Measurements from ENCODE around the gene CHCHD3.
A peak's percentile ranks its signal among the peaks of the same experiment; 100 is the strongest.
"Not testable (repeated sequence)": the region's sequence is repeated elsewhere in the genome, so short reads cannot be mapped to it uniquely, and the experiment has no call there.

The CHCHD3 gene

DNA sequence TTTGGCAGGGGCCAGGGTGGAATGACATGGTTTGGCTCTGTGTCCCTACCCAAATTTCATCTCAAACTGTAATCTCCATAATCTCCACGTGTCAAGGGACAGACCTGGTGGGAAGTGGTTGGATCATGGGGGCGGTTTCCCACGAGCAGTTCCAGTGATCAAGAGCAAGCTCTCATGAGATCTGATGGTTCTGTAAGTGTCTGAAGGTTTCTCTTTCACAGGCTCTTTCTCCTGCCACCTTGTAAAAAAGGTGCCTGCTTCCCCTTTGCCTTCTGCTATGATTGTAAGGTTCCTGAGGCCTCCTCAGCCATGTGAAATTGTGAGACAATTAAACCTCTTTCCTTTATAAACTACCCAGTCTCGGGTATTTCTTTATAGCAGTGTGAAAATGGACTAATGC, 188.3 kb downstream of the CHCHD3 start:
- Mint-ChIP-seq H3K27ac (ENCODE audit: low read depth) (no peak overlapping the region), H3K36me3 (ENCODE audit: insufficient read depth) (no peaks in the 10 kb centered on the region), H3K27me3 (no peaks in the 10 kb centered on the region), H3K9me3 (no peaks in the 10 kb centered on the region), H3K4me1 (no peaks in the 10 kb centered on the region), H3K4me3 (no peak overlapping the region)
- DNase-seq (ENCODE audit: low spot score in 2 of 2) (no peak), ATAC-seq (replicated peaks; ENCODE audit: extremely low read depth, poor library complexity, severe bottlenecking) (no peak)

DNA sequence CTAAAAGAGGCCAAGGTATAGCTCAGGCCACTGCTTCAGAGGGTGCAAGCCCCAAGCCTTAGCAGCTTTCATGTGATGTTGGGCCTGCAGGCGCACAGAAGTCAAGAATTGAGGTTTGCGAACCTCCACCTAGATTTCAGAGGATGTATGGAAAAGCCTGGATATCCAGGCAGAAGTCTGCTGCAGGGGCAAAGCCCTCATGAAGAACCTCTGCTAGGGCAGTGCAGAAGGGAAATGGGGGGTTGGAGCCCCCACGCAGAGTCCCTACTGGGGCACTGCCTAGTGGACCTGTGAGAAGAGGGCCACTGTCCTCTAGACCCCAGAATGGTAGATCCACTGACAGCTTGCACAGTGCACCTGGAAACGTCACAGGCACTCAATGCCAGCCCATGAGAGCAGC, 189.1 kb downstream of the CHCHD3 start:
- not testable (repeated sequence) for H3K9me3 Mint-ChIP-seq; H3K27me3 Mint-ChIP-seq; H3K4me3 Mint-ChIP-seq; H3K36me3 Mint-ChIP-seq (ENCODE audit: insufficient read depth); DNase-seq (ENCODE audit: low spot score in 2 of 2); H3K4me1 Mint-ChIP-seq; ATAC-seq (replicated peaks; ENCODE audit: extremely low read depth, poor library complexity, severe bottlenecking); H3K27ac Mint-ChIP-seq (ENCODE audit: low read depth)

DNA sequence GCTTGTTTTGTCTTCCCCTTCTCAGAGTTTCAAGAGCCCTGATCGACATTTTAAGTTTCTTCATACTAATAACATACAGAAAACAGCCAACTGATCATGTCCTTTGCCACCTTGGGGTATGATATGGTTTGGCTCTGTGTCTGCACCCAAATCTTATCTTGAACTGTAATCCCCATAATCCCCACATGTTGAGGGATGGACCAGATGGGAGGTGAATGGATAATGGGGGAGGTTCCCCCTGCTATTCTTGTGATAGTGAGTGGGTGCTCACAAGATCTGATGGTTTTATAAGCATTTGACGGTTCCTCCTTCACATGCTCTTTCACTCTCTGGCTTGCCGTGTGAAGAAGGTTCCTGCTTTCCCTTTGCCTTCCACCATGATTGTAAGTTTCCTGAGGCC, 190.3 kb downstream of the CHCHD3 start:
- DNase-seq (ENCODE audit: low spot score in 2 of 2) = no peak
- no peak for ATAC-seq (replicated peaks; ENCODE audit: extremely low read depth, poor library complexity, severe bottlenecking)
- Mint-ChIP-seq H3K4me1 (no peaks in the 10 kb centered on the region), H3K27me3 (no peaks in the 10 kb centered on the region), H3K27ac (ENCODE audit: low read depth) (no peak overlapping the region), H3K36me3 (ENCODE audit: insufficient read depth) (no peaks in the 10 kb centered on the region), H3K4me3 (no peak overlapping the region), H3K9me3 (no peaks in the 10 kb centered on the region)

DNA sequence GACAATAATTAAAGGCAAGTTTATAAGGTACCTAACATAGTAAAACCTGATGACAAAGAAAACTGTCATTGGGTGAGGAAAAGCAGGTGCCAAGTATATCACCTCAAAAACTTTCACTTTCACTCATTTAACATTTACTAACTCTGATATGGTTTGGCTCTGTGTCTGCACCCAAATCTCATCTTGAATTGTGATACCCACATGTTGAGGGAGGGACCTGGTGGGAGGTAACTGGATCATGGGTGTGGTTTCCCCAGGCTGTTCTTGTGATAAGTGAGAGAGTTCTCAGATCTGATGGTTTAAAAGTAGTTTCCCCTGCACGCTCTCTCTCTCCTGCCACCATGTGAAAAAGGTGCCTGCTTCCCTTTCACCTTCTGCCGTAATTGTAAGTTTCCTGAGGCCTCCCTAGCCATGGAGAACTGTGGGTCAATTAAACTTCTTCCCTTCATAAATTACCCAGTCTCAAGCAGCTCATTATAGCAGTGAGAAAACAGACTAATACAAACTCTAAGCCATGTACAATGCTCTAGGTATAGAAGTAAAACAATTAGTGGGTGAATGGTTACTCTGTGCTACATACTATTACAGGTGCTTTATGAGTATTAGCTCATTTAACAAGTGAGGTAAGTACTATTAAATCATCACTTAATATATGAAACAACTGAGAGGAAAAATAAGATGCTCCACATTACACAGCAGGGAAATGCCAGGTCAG, 199.0 kb downstream of the CHCHD3 start:
- DNase-seq (ENCODE audit: low spot score in 2 of 2) (peak in 1 of 2 donors; percentile 20), ATAC-seq (replicated peaks; ENCODE audit: extremely low read depth, poor library complexity, severe bottlenecking) (peak; percentile 77)
- Mint-ChIP-seq H3K4me1 (peaks cover 34% of the 10 kb centered on the region), H3K27ac (ENCODE audit: low read depth) (peak overlapping the region; percentile 26), H3K27me3 (no peaks in the 10 kb centered on the region), H3K9me3 (no peaks in the 10 kb centered on the region), H3K4me3 (peak overlapping the region; percentile 31), H3K36me3 (ENCODE audit: insufficient read depth) (peaks cover 1% of the 10 kb centered on the region)

DNA sequence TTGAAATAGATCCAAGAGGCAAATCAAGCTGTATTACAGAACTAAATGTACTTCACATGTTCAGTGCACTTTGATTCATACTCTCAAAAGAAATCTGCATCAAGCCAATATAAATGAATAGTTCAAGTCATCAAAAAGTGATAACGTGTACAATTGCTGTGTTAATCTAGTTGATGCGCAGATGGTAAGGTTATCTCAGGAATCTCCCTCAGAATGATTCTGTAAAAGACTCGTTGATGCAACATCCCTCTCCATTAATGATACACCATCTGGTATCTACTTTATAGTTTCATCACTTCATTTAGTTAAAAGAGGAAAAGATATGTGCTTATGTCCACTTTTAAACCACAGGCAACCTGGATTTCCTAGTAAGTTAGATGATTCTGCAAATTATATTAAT, 200.6 kb downstream of the CHCHD3 start:
- Mint-ChIP-seq H3K27me3 (no peaks in the 10 kb centered on the region), H3K4me1 (peaks cover 38% of the 10 kb centered on the region), H3K9me3 (no peaks in the 10 kb centered on the region), H3K36me3 (ENCODE audit: insufficient read depth) (peaks cover 1% of the 10 kb centered on the region), H3K27ac (ENCODE audit: low read depth) (no peak overlapping the region), H3K4me3 (no peak overlapping the region)
- DNase-seq (ENCODE audit: low spot score in 2 of 2) (no peak), ATAC-seq (replicated peaks; ENCODE audit: extremely low read depth, poor library complexity, severe bottlenecking) (no peak)

DNA sequence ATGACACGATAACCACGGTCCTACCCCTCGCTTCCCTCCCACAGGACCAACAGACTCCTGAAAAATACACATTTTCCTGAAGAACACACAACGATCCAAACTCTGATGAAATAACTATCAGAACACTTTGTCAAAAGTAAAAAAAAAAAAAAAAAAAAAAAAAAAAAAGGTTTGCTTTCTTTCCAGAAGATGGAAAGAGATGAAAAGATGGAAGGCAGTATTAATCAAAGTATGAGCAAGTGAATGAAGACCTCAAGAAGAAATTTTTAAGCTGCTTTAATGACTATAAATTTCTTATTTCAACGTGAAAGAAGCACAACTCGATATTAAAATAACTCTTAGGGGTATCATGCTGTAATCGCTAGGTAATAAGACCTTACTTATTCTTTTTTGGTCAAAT, 202.3 kb downstream of the CHCHD3 start:
- peaks cover 38% of the 10 kb centered on the region for H3K4me1 Mint-ChIP-seq
- no peak overlapping the region for H3K4me3 Mint-ChIP-seq
- no peaks in the 10 kb centered on the region for H3K27me3 Mint-ChIP-seq
- ATAC-seq (replicated peaks; ENCODE audit: extremely low read depth, poor library complexity, severe bottlenecking) = no peak
- H3K27ac Mint-ChIP-seq (ENCODE audit: low read depth) = no peak overlapping the region
- H3K9me3 Mint-ChIP-seq = no peaks in the 10 kb centered on the region
- DNase-seq (ENCODE audit: low spot score in 2 of 2) = no peak
- peaks cover 1% of the 10 kb centered on the region for H3K36me3 Mint-ChIP-seq (ENCODE audit: insufficient read depth)

DNA sequence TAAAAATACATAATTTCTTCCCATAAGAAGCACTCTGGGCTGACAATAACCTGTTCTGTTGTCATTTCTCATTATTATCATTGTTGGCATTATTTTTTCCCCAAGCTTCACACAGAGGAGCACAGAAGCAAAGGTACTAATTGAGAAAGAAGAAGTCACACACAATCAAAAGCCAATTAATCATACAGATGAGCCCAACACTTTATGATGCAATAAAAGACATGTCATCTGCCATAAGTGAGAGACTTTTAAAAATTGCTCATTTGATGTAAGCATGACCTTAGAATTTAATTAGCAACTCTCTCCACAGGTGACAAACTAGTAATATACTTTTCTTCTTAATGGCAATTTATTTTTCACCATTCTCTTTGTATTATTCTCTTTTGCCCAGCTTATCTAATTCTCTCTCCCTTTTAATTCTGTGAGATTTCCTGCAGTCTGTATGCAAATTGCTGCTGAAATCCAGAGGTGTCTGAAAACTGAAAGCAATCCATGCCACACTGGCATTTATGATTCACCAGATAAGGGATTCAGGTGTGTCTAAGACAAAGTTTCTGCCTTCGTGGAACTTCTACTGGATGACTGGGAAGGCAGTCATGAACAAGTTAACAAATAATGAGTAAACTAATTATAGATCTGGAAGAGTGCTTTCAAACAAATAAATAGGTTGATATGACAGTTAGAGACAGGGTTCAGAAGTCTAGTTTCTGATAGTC, 203.5 kb downstream of the CHCHD3 start:
- H3K4me3 Mint-ChIP-seq = no peak overlapping the region
- no peaks in the 10 kb centered on the region for H3K27me3 Mint-ChIP-seq
- peaks cover 27% of the 10 kb centered on the region for H3K4me1 Mint-ChIP-seq
- H3K9me3 Mint-ChIP-seq = no peaks in the 10 kb centered on the region
- ATAC-seq (replicated peaks; ENCODE audit: extremely low read depth, poor library complexity, severe bottlenecking) = no peak
- no peak overlapping the region for H3K27ac Mint-ChIP-seq (ENCODE audit: low read depth)
- H3K36me3 Mint-ChIP-seq (ENCODE audit: insufficient read depth) = peaks cover 1% of the 10 kb centered on the region
- no peak for DNase-seq (ENCODE audit: low spot score in 2 of 2)

DNA sequence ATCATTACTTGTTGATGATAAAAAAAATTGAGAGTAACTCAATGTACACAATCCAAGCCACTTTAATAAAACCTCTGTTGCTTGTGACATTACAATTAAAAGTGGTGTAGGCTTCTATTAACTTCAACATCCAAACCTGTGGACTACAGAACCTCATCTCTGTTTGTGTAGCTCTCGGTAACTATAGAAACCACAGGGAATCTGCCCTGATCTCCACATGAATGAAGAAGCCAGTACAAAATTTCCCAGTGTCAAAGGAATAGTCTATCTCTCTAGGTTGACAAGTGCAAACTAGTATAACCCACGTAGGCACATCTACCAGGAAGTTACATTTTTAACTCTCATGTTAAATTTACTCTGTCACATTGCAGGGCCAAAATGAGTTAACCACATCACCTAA, 204.3 kb downstream of the CHCHD3 start:
- peaks cover 3% of the 10 kb centered on the region for H3K36me3 Mint-ChIP-seq (ENCODE audit: insufficient read depth)
- H3K9me3 Mint-ChIP-seq = no peaks in the 10 kb centered on the region
- H3K27me3 Mint-ChIP-seq = no peaks in the 10 kb centered on the region
- DNase-seq (ENCODE audit: low spot score in 2 of 2) = no peak
- H3K27ac Mint-ChIP-seq (ENCODE audit: low read depth) = no peak overlapping the region
- H3K4me1 Mint-ChIP-seq = peaks cover 20% of the 10 kb centered on the region
- ATAC-seq (replicated peaks; ENCODE audit: extremely low read depth, poor library complexity, severe bottlenecking) = no peak
- H3K4me3 Mint-ChIP-seq = no peak overlapping the region

DNA sequence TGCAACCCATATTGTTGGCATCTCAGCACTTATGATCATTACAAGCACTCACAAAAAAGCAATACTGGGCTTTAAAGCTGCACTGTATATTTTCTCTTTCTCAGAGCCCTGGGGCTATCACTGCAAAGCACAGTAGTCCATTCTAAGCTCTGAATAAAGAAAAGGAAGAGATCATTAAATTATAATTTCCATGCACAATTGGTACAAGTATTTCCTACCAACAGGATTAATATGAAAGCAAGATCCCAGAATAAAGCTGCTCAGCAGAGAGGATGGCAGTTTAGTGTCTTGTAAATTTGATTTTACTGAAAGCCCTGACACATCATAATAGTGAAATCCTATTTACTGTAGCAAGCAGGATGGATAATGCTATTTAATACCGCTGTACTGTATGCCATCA, 205.3 kb downstream of the CHCHD3 start:
- Mint-ChIP-seq H3K4me3 (no peak overlapping the region), H3K27me3 (no peaks in the 10 kb centered on the region), H3K9me3 (no peaks in the 10 kb centered on the region), H3K36me3 (ENCODE audit: insufficient read depth) (peaks cover 3% of the 10 kb centered on the region), H3K27ac (ENCODE audit: low read depth) (no peak overlapping the region), H3K4me1 (peaks cover 16% of the 10 kb centered on the region)
- DNase-seq (ENCODE audit: low spot score in 2 of 2) (no peak), ATAC-seq (replicated peaks; ENCODE audit: extremely low read depth, poor library complexity, severe bottlenecking) (no peak)

DNA sequence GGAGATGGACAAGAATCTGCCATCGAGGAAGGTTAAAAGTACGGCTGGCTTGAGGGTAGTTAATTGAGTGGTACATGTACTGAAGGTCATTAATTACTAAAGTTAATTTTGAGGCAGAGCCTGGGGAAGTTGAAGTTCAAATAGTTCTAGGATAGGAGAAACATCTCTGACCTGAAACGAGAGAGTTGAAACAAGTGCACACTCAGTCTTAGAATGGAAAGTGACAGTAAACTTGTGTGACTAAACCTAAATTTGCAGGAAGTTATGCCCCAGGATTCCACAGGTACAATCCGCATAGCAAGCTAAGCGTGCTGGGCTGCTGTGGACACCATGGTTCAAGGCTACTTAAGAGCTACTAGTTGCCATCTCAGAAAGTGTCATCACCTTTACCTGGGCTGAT, 209.9 kb downstream of the CHCHD3 start:
- Mint-ChIP-seq H3K27me3 (no peaks in the 10 kb centered on the region), H3K27ac (ENCODE audit: low read depth) (no peak overlapping the region), H3K36me3 (ENCODE audit: insufficient read depth) (peaks cover 3% of the 10 kb centered on the region), H3K9me3 (no peaks in the 10 kb centered on the region), H3K4me3 (no peak overlapping the region), H3K4me1 (peaks cover 13% of the 10 kb centered on the region)
- ATAC-seq (replicated peaks; ENCODE audit: extremely low read depth, poor library complexity, severe bottlenecking) (no peak), DNase-seq (ENCODE audit: low spot score in 2 of 2) (no peak)

DNA sequence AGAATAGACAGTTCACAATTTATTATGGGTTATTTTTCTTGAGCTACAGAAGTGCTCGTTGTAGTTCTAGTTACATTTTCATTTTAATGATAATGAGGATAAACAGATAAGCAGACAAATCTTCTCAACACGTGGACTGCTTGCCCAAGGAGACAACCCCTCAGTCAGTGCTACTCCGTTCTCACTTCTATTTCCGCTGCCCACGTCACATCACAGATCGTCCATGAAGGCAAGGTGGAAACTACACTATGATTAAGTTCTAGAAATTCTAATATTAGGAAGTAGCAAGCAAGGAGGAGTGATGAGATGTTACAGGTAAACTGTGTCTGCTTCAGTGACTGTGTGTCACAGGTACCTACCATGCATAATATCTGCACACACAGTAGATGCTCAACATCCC, 210.5 kb downstream of the CHCHD3 start:
- Mint-ChIP-seq H3K4me3 (no peak overlapping the region), H3K27ac (ENCODE audit: low read depth) (no peak overlapping the region), H3K4me1 (peaks cover 13% of the 10 kb centered on the region), H3K27me3 (no peaks in the 10 kb centered on the region), H3K36me3 (ENCODE audit: insufficient read depth) (peaks cover 3% of the 10 kb centered on the region), H3K9me3 (no peaks in the 10 kb centered on the region)
- no peak for ATAC-seq (replicated peaks; ENCODE audit: extremely low read depth, poor library complexity, severe bottlenecking)
- DNase-seq (ENCODE audit: low spot score in 2 of 2) = no peak

DNA sequence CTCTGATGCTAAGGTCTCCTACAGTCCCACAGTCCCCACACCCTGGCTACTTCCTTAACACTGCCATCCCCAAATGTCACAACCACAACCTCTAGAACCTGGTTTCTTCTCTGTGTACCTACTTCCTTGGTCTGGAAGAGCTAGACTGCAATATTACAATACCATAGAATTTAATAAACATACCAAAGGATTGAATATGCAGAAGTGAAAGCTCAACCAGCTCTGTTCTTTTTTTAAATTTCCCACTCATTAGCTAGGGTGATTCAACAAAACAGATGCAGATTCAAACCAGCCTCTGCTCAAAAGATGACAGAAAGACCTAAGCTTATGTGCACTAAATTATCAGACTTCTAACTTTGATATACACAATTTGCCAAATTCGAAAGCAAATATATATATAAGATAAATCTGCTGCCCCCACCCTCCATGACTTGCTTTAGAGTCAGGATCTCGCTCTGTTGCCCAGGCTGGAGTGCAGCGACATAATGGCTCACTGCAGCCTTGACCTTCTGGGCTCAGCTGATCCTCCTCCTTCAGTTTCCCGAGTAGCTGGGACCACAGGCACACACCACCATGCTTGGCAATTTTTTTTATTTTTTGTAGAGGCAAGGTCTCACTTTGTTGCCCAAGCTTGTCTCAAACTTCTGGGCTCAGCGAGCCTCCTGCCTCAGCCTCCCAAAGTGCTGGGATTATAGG, 212.6 kb downstream of the CHCHD3 start:
- H3K27ac Mint-ChIP-seq (ENCODE audit: low read depth) = no peak overlapping the region
- no peak for DNase-seq (ENCODE audit: low spot score in 2 of 2)
- no peaks in the 10 kb centered on the region for H3K9me3 Mint-ChIP-seq
- no peak overlapping the region for H3K4me3 Mint-ChIP-seq
- ATAC-seq (replicated peaks; ENCODE audit: extremely low read depth, poor library complexity, severe bottlenecking) = no peak
- no peaks in the 10 kb centered on the region for H3K27me3 Mint-ChIP-seq
- H3K4me1 Mint-ChIP-seq = peaks cover 18% of the 10 kb centered on the region
- H3K36me3 Mint-ChIP-seq (ENCODE audit: insufficient read depth) = peaks cover 2% of the 10 kb centered on the region

DNA sequence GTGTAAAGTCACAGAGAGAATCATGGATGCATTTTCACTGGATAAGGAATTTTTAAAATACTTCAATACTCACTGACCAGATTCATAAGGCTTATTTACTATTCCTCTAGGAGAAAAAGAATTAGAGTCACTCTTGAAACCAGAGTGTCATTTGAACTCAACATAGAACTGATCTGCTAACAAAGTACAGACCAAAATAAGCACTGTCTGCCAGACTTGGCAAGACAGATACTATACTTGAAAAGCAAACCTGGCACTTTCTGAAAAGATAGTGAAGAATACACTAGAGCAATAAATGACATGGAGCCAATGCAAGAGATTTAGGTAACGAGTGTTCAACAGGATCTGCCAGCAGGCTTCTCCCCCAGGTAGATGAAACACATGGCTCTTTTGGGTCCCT, 215.3 kb downstream of the CHCHD3 start:
- ATAC-seq (replicated peaks; ENCODE audit: extremely low read depth, poor library complexity, severe bottlenecking) = no peak
- Mint-ChIP-seq H3K27ac (ENCODE audit: low read depth) (no peak overlapping the region), H3K4me3 (no peak overlapping the region), H3K4me1 (peaks cover 14% of the 10 kb centered on the region), H3K9me3 (no peaks in the 10 kb centered on the region), H3K27me3 (no peaks in the 10 kb centered on the region), H3K36me3 (ENCODE audit: insufficient read depth) (peaks cover 1% of the 10 kb centered on the region)
- no peak for DNase-seq (ENCODE audit: low spot score in 2 of 2)

Measured in central memory CD8-positive, alpha-beta T cell (primary cell).